WERI-Rb-1 (cell line): Measurements from ENCODE around the gene BMP6.

Source experiments
- DNase-seq: peaks from one replicate; pipeline ENCODE4 v3.0.0-alpha.2; 2020
- H3K27ac ChIP-seq: fragments of 250-450 bp; sonication (Bioruptor Pico); 2 replicates; pipeline ENCODE4 v1.5.1; 2020; ENCODE audit warnings: mild to moderate bottlenecking, moderate library complexity
- H3K27me3 ChIP-seq: fragments of 250-450 bp; sonication (Bioruptor Pico); 2 replicates; pipeline ENCODE4 v1.5.1; 2021; ENCODE audit warnings: mild to moderate bottlenecking, low read depth, moderate library complexity; ENCODE audit not compliant: insufficient read depth, severe bottlenecking
- H3K36me3 ChIP-seq: fragments of 250-450 bp; sonication (Bioruptor Pico); 2 replicates; pipeline ENCODE4 v1.5.1; 2020; ENCODE audit warnings: mild to moderate bottlenecking, moderate library complexity
- H3K4me3 ChIP-seq: 2 replicates; pipeline ENCODE4 v1.5.1; 2011; ENCODE audit warnings: low read depth, mild to moderate bottlenecking, control low read depth, low read length
- H3K9me3 ChIP-seq: fragments of 250-450 bp; sonication (Bioruptor Pico); 2 replicates; pipeline ENCODE4 v1.5.1; 2021; ENCODE audit warnings: mild to moderate bottlenecking, moderate library complexity; ENCODE audit not compliant: severe bottlenecking
- TF ChIP-seq, protein P1 (sequence below): IDR thresholded peaks from 2 replicates; pipeline ENCODE4 v1.5.1; 2011; ENCODE audit warnings: low read depth, mild to moderate bottlenecking, control low read depth, inconsistent platforms, low read length

Gene BMP6

DNA sequence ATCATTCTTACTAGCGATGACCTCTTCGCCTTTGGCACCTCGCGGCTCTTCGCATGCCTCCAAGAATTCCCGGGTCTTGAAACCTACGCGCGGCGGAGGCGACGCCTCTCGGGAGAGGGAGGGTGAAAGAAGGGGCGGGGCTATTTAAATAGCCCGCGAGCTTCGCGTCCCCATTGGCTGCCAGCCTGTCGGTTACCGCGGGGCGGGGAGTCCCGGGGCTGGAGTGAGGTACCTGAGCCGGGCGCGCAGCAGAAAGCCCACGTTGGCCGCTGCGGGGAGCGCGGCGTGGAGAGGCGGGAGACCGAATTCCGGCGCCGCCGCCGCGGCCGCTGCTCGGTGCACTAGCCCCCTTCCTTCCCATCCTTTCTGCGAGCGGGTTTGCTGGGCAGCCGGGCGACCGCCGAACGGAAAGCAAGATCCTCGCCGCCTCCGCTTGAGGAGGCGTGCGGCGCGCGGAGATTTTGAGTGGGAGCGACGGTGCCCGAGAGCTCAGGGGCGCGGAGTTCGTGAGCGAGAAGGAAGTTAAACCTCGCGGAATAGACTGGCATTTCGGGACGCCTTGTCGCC lies at the start of gene BMP6:
TSS of gene BMP6 (plus strand) at position 251 of the 567 bp plus-strand sequence. CDS start 857 bp downstream, outside the sequence.
- TF ChIP-seq, protein P1, sequence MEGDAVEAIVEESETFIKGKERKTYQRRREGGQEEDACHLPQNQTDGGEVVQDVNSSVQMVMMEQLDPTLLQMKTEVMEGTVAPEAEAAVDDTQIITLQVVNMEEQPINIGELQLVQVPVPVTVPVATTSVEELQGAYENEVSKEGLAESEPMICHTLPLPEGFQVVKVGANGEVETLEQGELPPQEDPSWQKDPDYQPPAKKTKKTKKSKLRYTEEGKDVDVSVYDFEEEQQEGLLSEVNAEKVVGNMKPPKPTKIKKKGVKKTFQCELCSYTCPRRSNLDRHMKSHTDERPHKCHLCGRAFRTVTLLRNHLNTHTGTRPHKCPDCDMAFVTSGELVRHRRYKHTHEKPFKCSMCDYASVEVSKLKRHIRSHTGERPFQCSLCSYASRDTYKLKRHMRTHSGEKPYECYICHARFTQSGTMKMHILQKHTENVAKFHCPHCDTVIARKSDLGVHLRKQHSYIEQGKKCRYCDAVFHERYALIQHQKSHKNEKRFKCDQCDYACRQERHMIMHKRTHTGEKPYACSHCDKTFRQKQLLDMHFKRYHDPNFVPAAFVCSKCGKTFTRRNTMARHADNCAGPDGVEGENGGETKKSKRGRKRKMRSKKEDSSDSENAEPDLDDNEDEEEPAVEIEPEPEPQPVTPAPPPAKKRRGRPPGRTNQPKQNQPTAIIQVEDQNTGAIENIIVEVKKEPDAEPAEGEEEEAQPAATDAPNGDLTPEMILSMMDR: no peak
- Histone ChIP-seq H3K27ac (no peak within 1 kb of the TSS), H3K4me3 (peak within 1 kb of the TSS; percentile 43), H3K27me3 (peaks cover 81% of the 10 kb centered on the region), H3K36me3 (no peaks in the 10 kb centered on the region), H3K9me3 (no peaks in the 10 kb centered on the region)
- DNase-seq: peak; percentile 97

DNA sequence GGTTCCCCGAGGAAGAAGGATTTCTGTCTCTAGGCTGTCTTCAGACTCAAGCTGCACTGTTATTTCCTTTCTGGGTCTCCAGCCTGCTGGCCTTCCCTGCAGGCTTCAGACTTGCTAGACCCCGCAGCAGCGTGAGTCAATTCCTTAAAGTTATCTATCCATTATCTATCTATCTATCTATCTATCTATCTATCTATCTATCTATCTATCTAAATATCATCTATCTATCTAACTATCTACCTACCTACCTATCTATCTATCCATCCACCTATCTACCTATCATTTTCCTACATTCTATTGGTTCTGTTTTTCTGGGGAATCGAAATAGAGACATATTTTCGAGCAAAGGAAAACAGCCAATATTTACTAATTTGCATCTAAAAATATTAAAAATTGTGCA lies 48.7 kb upstream of the BMP6 start:
- H3K36me3 ChIP-seq: no peaks in the 10 kb centered on the region
- no peak for DNase-seq
- no peak overlapping the region for H3K27ac ChIP-seq
- no peaks in the 10 kb centered on the region for H3K9me3 ChIP-seq
- no peak overlapping the region for H3K4me3 ChIP-seq
- no peaks in the 10 kb centered on the region for H3K27me3 ChIP-seq
- TF ChIP-seq, protein P1: no peak

DNA sequence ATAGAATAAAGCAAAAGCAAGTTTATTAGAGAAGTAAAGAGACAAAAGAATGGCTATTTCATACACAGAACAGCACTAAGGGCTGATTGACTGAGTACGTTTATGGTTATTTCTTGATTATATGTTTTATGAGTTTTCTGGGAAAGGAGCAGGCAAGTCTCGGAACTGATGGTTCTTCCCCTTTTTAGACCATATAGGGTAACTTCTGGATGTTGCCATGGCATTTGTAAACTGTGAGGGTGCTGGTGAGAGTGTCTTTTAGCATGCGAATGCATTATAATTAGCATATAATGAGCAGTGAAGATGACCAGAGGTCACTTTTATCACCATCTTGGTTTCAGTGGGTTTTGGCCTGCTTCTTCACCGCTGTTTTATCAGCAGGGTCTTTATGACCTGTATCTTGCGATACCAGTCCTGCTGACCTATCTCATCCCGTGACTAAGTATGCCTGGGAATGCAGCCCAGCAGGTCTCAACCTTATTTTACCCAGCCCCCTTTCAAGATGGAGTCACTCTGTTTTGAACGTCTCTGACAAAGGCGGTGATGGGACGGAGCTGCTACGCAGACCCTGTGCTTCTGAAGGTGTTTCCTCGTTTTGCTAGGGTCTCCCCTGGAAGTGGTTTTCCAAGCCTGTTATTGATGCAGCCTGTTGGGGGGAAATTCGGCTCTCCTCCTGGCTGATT lies 45.4 kb upstream of the BMP6 start:
- TF ChIP-seq, protein P1: no peak
- Histone ChIP-seq H3K27me3 (no peaks in the 10 kb centered on the region), H3K36me3 (no peaks in the 10 kb centered on the region), H3K27ac (no peak overlapping the region), H3K9me3 (no peaks in the 10 kb centered on the region), H3K4me3 (no peak overlapping the region)
- no peak for DNase-seq

DNA sequence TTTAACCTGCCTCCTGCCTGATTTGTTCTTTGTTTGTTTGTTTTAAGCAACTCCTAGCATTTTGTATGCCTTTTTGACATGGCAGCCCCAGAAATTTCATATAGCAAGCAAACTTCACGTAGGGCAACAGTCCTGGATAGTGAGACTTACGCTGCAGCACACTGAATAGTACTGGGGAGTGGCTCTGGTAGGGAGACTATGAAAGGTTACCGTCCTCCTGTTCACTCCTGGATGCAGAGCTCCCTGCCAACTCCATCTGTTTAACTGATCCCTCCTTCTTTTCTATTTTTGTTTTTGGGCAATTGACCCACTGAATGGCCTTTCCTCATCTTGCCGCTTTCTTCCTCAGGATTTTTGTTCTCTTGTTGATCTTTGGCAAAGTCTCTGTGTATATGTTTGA lies 44.5 kb upstream of the BMP6 start:
- no peak overlapping the region for H3K4me3 ChIP-seq
- no peaks in the 10 kb centered on the region for H3K36me3 ChIP-seq
- H3K27me3 ChIP-seq: no peaks in the 10 kb centered on the region
- TF ChIP-seq, protein P1: no peak
- no peaks in the 10 kb centered on the region for H3K9me3 ChIP-seq
- no peak overlapping the region for H3K27ac ChIP-seq
- DNase-seq: no peak

DNA sequence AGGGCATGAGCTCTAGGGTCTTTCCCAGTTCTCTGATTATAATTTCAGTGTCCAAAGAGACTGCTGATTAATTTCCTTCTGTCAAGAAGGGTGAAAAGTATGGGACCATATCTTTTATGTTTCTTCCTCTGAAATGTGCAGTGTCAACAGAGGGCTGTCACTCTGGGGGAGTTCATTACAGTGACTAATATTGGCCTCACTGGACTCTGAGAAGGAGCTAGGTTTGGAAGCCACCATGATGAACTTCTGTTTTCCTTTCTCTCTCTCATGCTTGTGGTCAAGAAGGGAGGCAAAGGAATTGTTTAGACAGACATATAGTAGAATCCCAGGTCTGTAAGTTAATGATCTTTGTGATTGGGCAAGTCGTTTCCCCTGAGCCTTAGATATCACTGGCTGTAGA lies 41.8 kb upstream of the BMP6 start:
- Histone ChIP-seq H3K36me3 (no peaks in the 10 kb centered on the region), H3K27ac (no peak overlapping the region), H3K27me3 (no peaks in the 10 kb centered on the region), H3K9me3 (no peaks in the 10 kb centered on the region), H3K4me3 (no peak overlapping the region)
- no peak for DNase-seq
- TF ChIP-seq, protein P1: no peak

DNA sequence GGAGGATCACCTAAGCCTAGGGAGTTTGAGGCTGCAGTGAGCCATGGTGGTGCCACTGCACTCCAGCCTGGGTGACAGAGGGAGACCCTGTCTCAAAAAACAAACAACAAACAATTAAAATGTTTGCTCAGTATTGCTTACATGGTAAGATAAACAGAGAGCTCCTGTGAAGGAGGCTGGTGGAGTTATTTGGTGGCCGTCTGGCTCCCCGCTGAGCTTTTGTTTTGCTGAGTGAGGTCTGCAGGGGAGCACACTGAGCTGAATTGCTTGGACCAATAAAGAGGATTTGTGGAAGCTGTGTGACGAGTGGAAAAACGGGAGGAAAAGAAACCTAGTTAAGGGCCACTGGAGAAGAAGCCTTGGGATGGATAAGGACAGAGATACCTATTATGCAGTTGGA lies 41.1 kb upstream of the BMP6 start:
- TF ChIP-seq, protein P1: no peak

More for the DNA sequence above, 41.1 kb upstream of the BMP6 start:
- H3K9me3 ChIP-seq: no peaks in the 10 kb centered on the region
- no peaks in the 10 kb centered on the region for H3K36me3 ChIP-seq
- no peak for DNase-seq
- H3K27ac ChIP-seq: no peak overlapping the region
- no peaks in the 10 kb centered on the region for H3K27me3 ChIP-seq
- no peak overlapping the region for H3K4me3 ChIP-seq
